ENCODE data around the gene PADI6.
A peak's percentile ranks its signal among the peaks of the same experiment; 100 is the strongest.

Gene PADI6

GRCh38 chr1:17436380-17437174 lies 64.6 kb downstream of the PADI6 start:
- no peak for DNase-seq
- H3K9me3 ChIP-seq, result no peaks in the 10 kb centered on the region
- no peaks in the 10 kb centered on the region for H3K27me3 ChIP-seq
- intact Hi-C loops (cut with DNase I; ENCODE audit: low total_unique reads), result no loop called here
- peak overlapping the region; percentile 59 to 70 for H3K27ac ChIP-seq
- H3K36me3 ChIP-seq, result peaks cover 0 to 7% (median 7%) of the 10 kb centered on the region in 3 donors
- H3K4me1 ChIP-seq, result peaks cover 0 to 22% (median 13%) of the 10 kb centered on the region in 4 donors
- no peak for TF ChIP-seq CTCF (IDR thresholded peaks at IDR 0.05)
- H3K4me3 ChIP-seq, result peak overlapping the region; percentile 72 to 81

DNA sequence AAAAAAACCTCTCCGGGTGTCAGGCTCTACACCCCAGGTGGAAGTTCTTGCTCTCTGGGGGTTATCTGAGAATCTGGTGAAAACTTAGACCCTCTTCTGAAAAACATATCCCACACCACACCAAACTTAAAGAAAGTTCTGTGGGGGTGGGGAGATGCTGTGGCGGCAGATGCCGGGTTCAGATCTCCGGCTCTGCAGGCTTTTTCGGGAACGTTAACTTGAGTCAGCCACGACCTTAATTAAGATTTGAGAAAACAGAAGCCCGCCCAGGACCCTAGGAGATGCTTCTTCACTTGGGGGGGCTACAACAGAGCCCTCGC lies 65.2 kb downstream of the PADI6 start:
- H3K36me3 ChIP-seq, result peaks cover 0 to 7% (median 7%) of the 10 kb centered on the region in 3 donors
- peak overlapping the region; percentile 72 to 81 for H3K4me3 ChIP-seq
- TF ChIP-seq CTCF (IDR thresholded peaks at IDR 0.05), result no peak
- intact Hi-C loops (cut with DNase I; ENCODE audit: low total_unique reads), result no loop called here
- H3K4me1 ChIP-seq, result peaks cover 0 to 25% (median 13%) of the 10 kb centered on the region in 4 donors
- H3K9me3 ChIP-seq, result no peaks in the 10 kb centered on the region
- H3K27ac ChIP-seq, result peak overlapping the region; percentile 59 to 70
- DNase-seq, result no peak
- no peaks in the 10 kb centered on the region for H3K27me3 ChIP-seq

GRCh38 chr1:17437580-17438317 lies 65.8 kb downstream of the PADI6 start:
- intact Hi-C loops (cut with DNase I; ENCODE audit: low total_unique reads), result loop anchor here (2.0 kb wide), 1 partner anchor 17 kb away; no protein-coding TSS in a partner anchor
- TF ChIP-seq CTCF (IDR thresholded peaks at IDR 0.05), result no peak
- Histone ChIP-seq H3K27ac (peak overlapping the region; percentile 70 to 72), H3K4me1 (peaks cover 0 to 25% (median 13%) of the 10 kb centered on the region in 4 donors), H3K36me3 (peaks cover 0 to 7% (median 7%) of the 10 kb centered on the region in 3 donors), H3K27me3 (no peaks in the 10 kb centered on the region), H3K9me3 (no peaks in the 10 kb centered on the region), H3K4me3 (peak overlapping the region; percentile 72 to 81)
- DNase-seq, result peak in 1 of 2 donors; percentile 70

DNA sequence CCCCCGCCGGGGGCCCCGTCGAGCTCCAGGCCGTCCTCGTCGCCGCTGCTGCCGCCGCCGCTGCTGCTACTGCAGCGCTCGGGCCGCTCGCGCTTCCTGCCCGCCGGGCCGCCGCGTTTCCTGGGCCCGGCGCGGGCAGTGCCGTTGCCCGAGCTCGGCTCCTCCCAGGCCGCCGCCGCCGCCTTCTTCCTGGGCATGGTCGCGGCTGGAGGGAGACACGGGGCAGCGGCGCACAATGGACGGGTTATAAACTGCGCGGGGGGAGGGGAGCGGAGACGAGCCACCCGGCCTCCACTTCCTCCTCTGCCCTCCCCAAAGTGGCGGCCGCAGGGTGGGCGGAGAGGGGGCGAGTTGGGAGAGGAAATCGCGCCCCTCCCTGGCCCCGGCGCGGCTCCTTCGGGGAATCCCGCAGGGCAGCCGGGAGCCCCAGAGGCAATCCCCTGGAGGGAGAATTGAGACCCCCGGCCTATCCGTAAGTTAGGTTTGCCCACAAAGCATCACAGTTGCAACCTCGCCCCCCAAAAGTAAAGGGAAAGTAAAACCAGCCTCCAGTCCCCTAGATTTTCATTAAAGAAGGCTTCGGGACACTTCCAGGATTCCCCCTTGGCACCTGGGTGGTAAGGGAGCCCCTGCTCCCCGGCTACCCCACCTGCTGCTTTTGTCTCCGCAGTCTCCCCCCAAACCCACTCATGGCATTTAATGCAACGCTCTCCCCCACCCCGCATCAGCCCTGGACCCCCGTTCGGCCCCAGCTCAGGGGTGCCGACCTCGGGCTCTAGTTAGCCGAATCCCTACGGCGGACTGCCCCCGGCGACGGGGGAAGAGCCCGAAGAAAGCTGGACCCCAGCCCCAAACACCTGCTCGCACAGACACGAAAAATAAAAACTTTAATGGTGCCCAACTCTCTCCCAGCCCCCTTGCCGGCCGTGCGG lies 66.6 kb downstream of the PADI6 start:
- Histone ChIP-seq H3K4me3 (peak overlapping the region; percentile 72 to 81), H3K9me3 (no peaks in the 10 kb centered on the region), H3K27ac (peak overlapping the region; percentile 70 to 72), H3K4me1 (peaks cover 0 to 25% (median 13%) of the 10 kb centered on the region in 4 donors), H3K36me3 (peaks cover 0 to 7% (median 3%) of the 10 kb centered on the region in 3 donors), H3K27me3 (no peaks in the 10 kb centered on the region)
- DNase-seq, result peak; percentile 49 to 79
- intact Hi-C loops (cut with DNase I; ENCODE audit: low total_unique reads), result loop anchor here (2.0 kb wide), 1 partner anchor 18 kb away; no protein-coding TSS in a partner anchor
- no peak for TF ChIP-seq CTCF (IDR thresholded peaks at IDR 0.05)
